GM18873 (cell line): Measurements from ENCODE around the gene IRAK1.

Experiments
- ATAC-seq: cut with Tn5 transposase; IDR thresholded peaks from one replicate; pipeline ENCODE4 v1.9.1; 2021; ENCODE audit warnings: mild to moderate bottlenecking, moderate library complexity, moderate number of reproducible peaks; ENCODE audit not compliant: unreplicated experiment, low FRiP score

The IRAK1 gene

DNA sequence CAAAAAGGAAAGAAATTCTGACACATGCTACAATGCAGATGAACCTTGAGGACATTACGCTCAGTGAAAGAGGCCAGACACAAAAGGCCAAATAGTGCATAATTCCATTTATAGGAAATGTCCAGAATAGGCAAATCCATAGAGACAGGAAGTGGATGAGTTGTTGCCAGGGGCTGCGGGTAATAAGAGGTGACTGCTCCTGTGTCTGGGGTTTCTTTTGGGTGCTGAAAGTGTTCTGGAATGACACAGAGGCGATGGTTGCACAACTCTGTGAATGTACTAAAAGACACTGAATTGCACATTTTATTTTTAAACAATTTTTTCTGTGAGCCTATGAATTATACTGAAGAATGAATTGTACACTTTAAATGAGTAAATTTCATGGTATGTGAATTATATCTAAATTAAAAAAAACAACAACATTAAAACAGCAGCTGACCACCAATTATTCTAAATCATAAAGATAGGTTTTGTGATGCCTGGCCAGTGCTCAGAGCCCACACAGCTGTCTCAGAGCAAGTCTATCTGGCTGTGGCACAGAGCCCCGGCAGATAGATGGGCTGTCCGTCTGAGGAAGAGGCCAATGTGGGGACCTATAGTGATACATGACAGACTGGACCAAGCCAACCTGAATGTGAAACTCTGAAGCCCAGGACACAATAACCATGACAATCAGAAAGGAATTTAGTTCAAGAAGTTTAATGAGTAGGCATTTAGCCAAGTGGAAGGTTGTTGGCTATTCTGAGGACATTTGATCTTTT lies 23.5 kb upstream of the IRAK1 start:
- ATAC-seq, result no peak

DNA sequence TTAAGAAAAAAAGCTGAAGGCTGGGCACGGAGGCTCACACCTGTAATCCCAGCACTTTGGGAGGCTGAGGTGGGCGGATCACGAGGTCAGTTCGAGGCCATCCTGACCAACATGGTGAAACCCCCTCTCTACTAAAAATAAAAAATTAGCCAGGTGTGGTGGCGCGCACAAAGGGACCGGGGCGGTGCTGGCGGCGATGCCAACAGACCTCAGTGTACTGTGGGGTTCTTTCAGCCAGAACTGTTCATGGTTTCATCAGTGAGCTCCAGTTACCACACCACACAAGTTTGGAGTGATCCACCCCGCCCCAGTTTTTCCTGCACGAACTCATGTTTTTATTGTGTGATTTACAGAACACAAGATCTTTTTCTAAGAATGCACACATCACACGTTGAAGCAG lies 21.2 kb upstream of the IRAK1 start:
- ATAC-seq, result no peak

GRCh38 chrX:154040307-154040756 lies 20.6 kb upstream of the IRAK1 start:
- ATAC-seq, result no peak

DNA sequence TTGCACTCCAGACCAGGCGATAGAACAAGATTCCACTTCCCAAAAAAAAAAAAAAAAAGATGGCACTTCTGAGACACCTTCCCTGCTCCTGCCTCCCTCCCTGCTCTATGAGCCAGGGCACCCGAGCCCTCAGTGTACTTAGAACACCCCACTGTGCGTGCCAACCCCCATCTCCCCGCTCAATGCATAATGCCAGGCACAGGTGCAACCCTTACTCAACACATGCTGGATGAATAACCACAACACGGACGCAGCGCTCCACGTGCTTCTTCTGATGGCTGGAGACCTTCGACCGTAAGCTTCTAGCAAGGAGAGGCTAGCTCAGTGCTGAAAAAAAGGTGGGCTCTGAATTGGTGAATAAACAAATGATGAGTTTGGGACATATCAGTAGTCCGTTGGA lies 19.9 kb upstream of the IRAK1 start:
- no peak for ATAC-seq

GRCh38 chrX:154038656-154039055 lies 19.0 kb upstream of the IRAK1 start:
- ATAC-seq, result no peak

GRCh38 chrX:154037754-154038153 lies 18.1 kb upstream of the IRAK1 start:
- ATAC-seq, result no peak

DNA sequence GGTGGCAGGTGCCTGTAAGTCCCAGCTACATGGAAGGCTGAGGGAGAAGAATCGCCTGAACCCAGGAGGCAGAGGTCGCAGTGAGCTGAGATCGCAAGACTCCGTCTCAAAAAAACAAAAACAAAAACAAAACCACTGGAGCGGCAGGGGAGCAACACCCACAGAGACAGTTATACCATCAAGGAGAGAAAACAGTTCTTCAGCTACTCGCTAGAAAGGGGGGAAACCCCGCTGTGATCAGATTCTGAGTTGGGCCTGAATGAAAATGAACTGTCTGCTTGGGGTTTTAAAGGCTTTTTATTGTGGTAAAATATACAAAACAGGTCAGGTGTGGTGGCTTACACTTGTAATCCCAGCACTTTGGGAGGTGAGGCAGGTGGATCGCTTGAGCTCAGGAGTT lies 16.8 kb upstream of the IRAK1 start:
- ATAC-seq, result no peak

- ATAC-seq, result no peak
Observed at GRCh38 chrX:154033848-154034247, 14.1 kb upstream of the IRAK1 start.

GRCh38 chrX:154032653-154033052 lies 13.0 kb upstream of the IRAK1 start:
- no peak for ATAC-seq

- no peak for ATAC-seq
Observed at GRCh38 chrX:154032160-154032559, 12.5 kb upstream of the IRAK1 start.

DNA sequence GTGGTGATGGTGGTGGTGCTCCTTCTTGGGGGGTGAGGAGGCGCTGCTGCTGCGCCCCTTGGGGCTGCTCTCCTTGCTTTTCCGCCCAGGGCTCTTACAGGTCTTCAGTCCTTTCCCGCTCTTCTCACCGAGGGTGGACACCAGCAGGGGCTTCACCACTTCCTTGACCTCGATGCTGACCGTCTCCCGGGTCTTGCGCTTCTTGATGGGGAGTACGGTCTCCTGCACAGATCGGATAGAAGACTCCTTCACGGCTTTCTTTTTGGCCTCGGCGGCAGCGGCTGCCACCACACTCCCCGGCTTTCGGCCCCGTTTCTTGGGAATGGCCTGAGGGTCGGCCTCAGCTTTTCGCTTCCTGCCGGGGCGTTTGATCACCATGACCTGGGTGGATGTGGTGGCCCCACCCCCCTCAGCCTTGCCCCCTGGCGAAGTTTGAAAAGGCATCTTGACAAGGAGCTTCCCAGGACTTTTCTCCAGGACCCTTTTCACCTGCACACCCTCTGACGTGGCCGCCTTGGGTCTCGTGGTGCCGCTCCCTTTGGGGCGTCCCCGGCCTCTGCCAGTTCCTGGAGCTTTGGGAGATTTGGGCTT lies 11.1 kb upstream of the IRAK1 start:
- no peak for ATAC-seq

DNA sequence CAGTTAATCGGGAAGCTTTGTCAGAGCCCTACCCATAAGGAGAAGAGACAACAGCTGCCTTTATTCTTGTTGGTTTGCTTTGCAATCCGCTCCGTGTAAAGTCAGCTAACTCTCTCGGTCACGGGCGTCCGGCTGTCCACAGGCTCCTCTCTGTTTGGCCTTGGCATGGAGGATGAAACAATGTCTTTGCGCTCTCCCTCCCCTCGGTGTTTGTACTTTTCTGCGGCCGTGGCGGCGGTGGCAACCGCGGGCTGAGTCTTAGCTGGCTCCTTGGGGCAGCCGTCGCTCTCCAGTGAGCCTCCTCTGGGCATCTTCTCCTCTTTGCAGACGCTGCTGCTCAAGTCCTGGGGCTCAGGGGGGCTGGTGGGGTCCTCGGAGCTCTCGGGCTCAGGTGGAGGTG lies 10.6 kb upstream of the IRAK1 start:
- no peak for ATAC-seq

DNA sequence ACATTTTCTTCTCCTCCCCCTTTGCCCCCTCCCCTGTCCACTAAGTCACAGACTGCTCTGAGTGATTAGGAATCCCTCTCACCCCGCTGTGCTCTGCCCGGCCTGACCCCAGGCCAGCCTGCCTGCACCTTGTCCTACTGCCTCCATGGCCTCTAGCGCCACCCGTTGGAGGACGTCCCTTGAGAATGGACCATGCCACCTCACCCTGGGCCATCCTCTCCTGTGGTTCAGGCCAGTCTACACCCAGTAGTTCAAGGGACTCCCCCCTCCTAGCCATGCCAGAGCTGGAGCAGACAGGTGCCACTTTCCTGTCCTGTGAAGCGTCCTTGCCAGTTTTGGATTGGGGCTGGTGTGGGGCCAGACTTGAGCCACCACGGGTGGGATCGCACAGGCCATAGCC lies 9.7 kb upstream of the IRAK1 start:
- no peak for ATAC-seq

- ATAC-seq, result no peak
Observed at GRCh38 chrX:154028502-154029184, 8.9 kb upstream of the IRAK1 start.

- no peak for ATAC-seq
Observed at GRCh38 chrX:154027986-154028385, 8.3 kb upstream of the IRAK1 start.

DNA sequence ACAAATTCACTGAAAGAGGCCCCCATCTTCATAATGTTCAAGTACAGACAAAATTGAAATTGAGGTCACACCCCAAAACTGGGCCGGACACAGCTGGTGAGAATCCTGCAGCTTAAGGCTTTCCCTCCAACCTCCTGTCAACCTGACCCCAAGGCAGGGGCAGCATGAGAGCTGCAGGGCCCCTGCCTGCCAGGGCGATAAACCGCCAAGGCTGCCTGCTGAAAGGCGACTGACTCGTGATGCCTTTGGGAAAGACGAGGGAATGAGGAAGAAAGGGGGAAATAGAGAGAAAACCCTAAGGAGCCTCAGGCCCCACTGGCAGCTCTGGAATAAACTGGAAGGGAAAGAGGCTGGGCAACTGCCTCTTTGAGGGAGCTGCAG lies 7.3 kb upstream of the IRAK1 start:
- ATAC-seq, result no peak

DNA sequence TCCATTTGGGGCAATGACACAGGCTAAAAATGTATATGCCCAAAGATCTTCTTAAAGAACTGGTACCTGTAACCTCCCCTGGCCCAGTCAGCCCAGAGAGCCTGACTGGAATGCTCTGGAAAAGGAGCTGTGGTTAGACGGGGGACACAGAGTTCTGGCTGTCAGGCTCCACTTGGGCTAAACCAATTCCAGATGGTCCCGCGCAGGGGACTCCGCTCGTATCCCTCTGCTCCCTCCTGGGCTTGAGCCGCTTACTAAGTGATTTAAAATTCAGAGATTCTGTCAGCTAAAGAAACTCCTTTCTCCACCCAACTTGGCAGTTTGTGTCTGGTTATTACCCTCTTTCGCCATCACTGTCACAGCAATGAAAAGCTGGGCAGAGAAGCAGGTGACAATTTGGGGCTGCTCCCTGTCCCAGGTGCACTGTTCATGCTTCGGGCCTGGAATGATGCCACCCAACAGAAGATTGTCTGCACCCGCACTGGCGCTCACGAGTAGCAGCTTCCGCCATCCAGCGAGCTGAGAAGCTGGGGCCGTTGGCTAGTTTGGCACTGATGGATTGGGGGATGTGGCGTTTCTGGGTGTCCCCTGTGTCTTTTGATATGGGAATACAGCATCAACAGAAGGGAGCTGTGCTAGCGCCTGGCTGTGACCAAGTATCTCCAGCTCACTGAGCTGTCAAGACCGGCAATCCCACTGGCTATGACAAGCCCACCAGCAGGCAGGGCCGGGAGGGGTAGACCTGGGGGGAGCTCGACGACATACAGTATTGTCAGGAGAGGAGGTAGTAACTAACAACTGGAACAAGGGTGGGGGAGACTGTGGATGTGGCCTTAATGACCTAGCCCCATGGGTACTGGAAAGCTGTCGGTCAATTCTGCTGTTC lies 6.7 kb upstream of the IRAK1 start:
- ATAC-seq, result no peak

DNA sequence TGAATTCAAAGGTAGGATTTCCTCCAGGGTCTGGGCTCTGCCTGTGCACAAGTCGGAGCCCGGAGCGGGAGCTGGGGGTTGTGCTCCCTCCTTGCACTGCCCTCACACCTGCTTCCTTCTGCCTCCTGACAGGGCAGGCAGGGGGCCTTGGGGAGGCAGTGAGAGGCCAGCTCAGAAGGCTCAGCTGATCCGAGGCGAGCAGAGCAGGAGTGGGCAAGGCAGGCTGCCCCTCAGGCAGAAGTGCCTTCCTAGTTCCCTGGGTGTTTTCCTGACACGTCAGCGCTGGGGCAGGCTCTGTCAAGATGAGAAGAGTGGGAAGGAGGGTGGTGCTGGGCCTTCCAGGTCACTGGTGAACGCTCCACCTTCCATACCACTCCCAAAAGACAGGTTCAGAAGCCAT lies 5.5 kb upstream of the IRAK1 start:
- ATAC-seq, result no peak

- ATAC-seq, result no peak
Observed at GRCh38 chrX:154024271-154024670, 4.6 kb upstream of the IRAK1 start.

GRCh38 chrX:154023276-154024000 lies 3.7 kb upstream of the IRAK1 start:
- ATAC-seq, result no peak
